Activated naive CD4-positive, alpha-beta T cell treated with anti-CD3 and anti-CD28 coated beads, Interleukin-2, amount 50 U/mL, for 24 hours (primary cell): Measurements from ENCODE around the gene OR2H2.

ENCODE experiments used
- H3K27ac Mint-ChIP-seq: one replicate; pipeline ENCODE4 v1.8.0; 2021; ENCODE audit warnings: mild to moderate bottlenecking, mixed read lengths
- H3K27me3 Mint-ChIP-seq: one replicate; pipeline ENCODE4 v1.8.0; 2021; ENCODE audit warnings: mixed read lengths
- H3K36me3 Mint-ChIP-seq: one replicate; pipeline ENCODE4 v1.8.0; 2021; ENCODE audit warnings: mixed read lengths
- H3K4me1 Mint-ChIP-seq: one replicate; pipeline ENCODE4 v1.8.0; 2021; ENCODE audit warnings: mixed read lengths
- H3K4me3 Mint-ChIP-seq: one replicate; pipeline ENCODE4 v1.8.0; 2021; ENCODE audit warnings: mild to moderate bottlenecking, mixed read lengths
- H3K9me3 Mint-ChIP-seq: one replicate; pipeline ENCODE4 v1.8.0; 2021; ENCODE audit warnings: mixed read lengths

OR2H2 gene

DNA sequence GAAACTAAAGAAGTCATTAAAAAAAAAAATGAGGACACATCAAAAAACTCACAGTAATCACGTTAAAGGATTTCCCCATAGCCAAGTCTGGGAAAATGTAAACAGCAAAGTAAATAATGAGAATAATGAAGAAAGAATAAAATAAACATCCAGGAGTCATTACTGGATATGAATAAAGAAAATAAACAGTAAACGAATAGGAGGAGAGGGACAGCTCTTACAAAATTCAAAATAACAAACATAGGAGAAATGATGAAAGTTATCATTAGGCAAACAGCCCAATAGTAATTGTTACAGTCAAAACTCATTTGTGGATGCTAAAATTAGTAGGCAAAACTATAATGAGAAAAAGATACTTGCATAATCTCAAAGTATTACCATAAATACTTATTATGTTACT, 17.4 kb upstream of the OR2H2 start:
- Mint-ChIP-seq H3K4me3 (no peak overlapping the region), H3K27ac (no peak overlapping the region), H3K36me3 (no peaks in the 10 kb centered on the region), H3K9me3 (no peaks in the 10 kb centered on the region), H3K4me1 (peaks cover 8% of the 10 kb centered on the region), H3K27me3 (peaks cover 28% of the 10 kb centered on the region)

DNA sequence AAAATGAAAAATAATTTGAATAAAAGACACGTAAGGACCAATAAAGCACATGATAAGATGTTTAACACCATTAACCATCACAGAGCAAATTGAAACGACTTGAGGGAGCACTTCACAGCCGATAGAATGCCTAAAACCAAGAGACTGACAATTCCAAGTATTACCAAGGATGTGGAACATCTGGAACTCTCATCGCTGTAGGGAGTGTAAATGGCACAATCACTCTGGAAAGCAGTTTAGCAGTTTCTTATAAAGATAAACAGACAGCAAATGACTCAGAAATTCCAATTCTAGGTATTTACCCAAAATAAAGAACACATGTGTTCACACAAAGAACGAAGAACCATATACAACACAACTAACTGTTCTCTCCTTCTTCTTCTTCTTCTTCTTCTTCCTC, 16.9 kb upstream of the OR2H2 start:
- Mint-ChIP-seq H3K4me3 (no peak overlapping the region), H3K4me1 (peaks cover 8% of the 10 kb centered on the region), H3K27me3 (peaks cover 27% of the 10 kb centered on the region), H3K9me3 (no peaks in the 10 kb centered on the region), H3K27ac (no peak overlapping the region), H3K36me3 (no peaks in the 10 kb centered on the region)

GRCh38 chr6:29576056-29576455, 8.9 kb upstream of the OR2H2 start:
- peaks cover 36% of the 10 kb centered on the region for H3K27me3 Mint-ChIP-seq
- no peaks in the 10 kb centered on the region for H3K9me3 Mint-ChIP-seq
- no peaks in the 10 kb centered on the region for H3K36me3 Mint-ChIP-seq
- H3K4me3 Mint-ChIP-seq: no peak overlapping the region
- H3K4me1 Mint-ChIP-seq: no peaks in the 10 kb centered on the region
- no peak overlapping the region for H3K27ac Mint-ChIP-seq

DNA sequence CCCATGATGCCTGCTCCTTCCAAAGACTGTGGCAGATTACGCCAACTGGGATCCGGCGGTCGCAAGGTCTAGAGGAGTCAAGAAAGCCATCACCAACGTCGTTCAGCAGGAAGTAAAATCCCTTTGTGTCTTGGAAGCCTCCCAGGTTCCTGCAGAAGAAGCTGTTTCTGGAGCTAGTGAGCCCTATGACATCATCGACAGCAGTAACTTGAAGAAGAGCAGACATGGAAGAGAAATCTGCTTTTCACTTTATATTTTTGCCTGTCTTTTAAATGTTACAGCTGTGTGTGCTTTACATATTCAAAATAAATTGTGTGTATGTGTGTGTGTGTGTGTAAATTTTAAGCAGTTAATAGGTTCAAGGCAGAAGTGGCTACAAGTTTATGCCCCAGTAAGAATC, 7.4 kb upstream of the OR2H2 start:
- no peaks in the 10 kb centered on the region for H3K4me1 Mint-ChIP-seq
- H3K4me3 Mint-ChIP-seq: no peak overlapping the region
- H3K36me3 Mint-ChIP-seq: no peaks in the 10 kb centered on the region
- no peak overlapping the region for H3K27ac Mint-ChIP-seq
- peaks cover 30% of the 10 kb centered on the region for H3K27me3 Mint-ChIP-seq
- no peaks in the 10 kb centered on the region for H3K9me3 Mint-ChIP-seq

- H3K4me3 Mint-ChIP-seq: no peak overlapping the region
- no peak overlapping the region for H3K27ac Mint-ChIP-seq
- H3K27me3 Mint-ChIP-seq: peaks cover 16% of the 10 kb centered on the region
- no peaks in the 10 kb centered on the region for H3K36me3 Mint-ChIP-seq
- no peaks in the 10 kb centered on the region for H3K9me3 Mint-ChIP-seq
- H3K4me1 Mint-ChIP-seq: no peaks in the 10 kb centered on the region
These were observed 4.6 kb downstream of the OR2H2 start for GRCh38 chr6:29589423-29590048.

- no peak overlapping the region for H3K4me3 Mint-ChIP-seq
- peaks cover 16% of the 10 kb centered on the region for H3K27me3 Mint-ChIP-seq
These were observed 5.4 kb downstream of the OR2H2 start for GRCh38 chr6:29590218-29590808.

GRCh38 chr6:29591677-29592076, 6.8 kb downstream of the OR2H2 start:
- Mint-ChIP-seq H3K36me3 (no peaks in the 10 kb centered on the region), H3K4me3 (no peak overlapping the region), H3K27ac (no peak overlapping the region), H3K4me1 (no peaks in the 10 kb centered on the region), H3K9me3 (no peaks in the 10 kb centered on the region), H3K27me3 (peaks cover 16% of the 10 kb centered on the region)

More at GRCh38 chr6:29590218-29590808, 5.4 kb downstream of the OR2H2 start:
- Mint-ChIP-seq H3K27ac (no peak overlapping the region), H3K9me3 (no peaks in the 10 kb centered on the region), H3K36me3 (no peaks in the 10 kb centered on the region), H3K4me1 (no peaks in the 10 kb centered on the region)

- no peak overlapping the region for H3K4me3 Mint-ChIP-seq
- no peaks in the 10 kb centered on the region for H3K9me3 Mint-ChIP-seq
- H3K36me3 Mint-ChIP-seq: no peaks in the 10 kb centered on the region
- H3K27ac Mint-ChIP-seq: no peak overlapping the region
- no peaks in the 10 kb centered on the region for H3K4me1 Mint-ChIP-seq
- H3K27me3 Mint-ChIP-seq: peaks cover 12% of the 10 kb centered on the region
These were observed 8.4 kb downstream of the OR2H2 start for GRCh38 chr6:29593199-29593855.

- H3K27me3 Mint-ChIP-seq: peaks cover 5% of the 10 kb centered on the region
- H3K9me3 Mint-ChIP-seq: no peaks in the 10 kb centered on the region
- no peaks in the 10 kb centered on the region for H3K36me3 Mint-ChIP-seq
- no peak overlapping the region for H3K27ac Mint-ChIP-seq
- H3K4me1 Mint-ChIP-seq: no peaks in the 10 kb centered on the region
- H3K4me3 Mint-ChIP-seq: no peak overlapping the region
These were observed 11.5 kb downstream of the OR2H2 start for GRCh38 chr6:29596381-29596900.

GRCh38 chr6:29597184-29597583, 12.3 kb downstream of the OR2H2 start:
- peaks cover 3% of the 10 kb centered on the region for H3K27me3 Mint-ChIP-seq
- no peaks in the 10 kb centered on the region for H3K36me3 Mint-ChIP-seq
- H3K27ac Mint-ChIP-seq: no peak overlapping the region
- H3K9me3 Mint-ChIP-seq: no peaks in the 10 kb centered on the region
- no peak overlapping the region for H3K4me3 Mint-ChIP-seq
- no peaks in the 10 kb centered on the region for H3K4me1 Mint-ChIP-seq

DNA sequence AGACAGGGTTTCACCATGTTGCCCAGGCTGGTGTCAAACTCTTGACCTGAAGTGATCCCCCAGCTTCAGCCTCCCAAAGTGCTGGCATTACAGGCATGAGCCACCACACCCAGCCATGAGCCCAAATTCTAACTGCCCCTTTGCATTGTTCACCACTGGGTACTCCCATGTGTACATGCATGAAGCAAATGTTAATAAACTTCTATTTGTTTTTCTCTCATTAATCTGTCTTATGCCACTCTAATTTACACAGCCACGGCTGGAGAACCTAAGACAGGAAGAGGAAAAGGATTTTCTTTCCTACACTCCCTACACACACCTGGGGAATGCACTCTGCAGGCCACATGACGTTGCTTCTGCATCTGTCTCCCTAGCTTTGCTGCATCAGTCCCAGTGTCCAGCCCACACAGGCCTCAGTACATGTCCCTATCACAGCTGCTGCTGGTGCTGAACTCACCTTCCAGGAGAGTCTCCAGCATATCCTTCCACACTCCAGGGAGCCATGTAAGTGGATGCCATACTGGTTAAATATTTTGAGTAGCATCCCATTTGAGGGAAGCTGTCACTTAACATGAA, 13.3 kb downstream of the OR2H2 start:
- Mint-ChIP-seq H3K9me3 (no peaks in the 10 kb centered on the region), H3K36me3 (no peaks in the 10 kb centered on the region), H3K4me1 (no peaks in the 10 kb centered on the region), H3K27ac (no peak overlapping the region), H3K4me3 (no peak overlapping the region), H3K27me3 (peaks cover 3% of the 10 kb centered on the region)

GRCh38 chr6:29602564-29603361, 17.8 kb downstream of the OR2H2 start:
- no peaks in the 10 kb centered on the region for H3K4me1 Mint-ChIP-seq
- H3K27ac Mint-ChIP-seq: peak overlapping the region; percentile 2
- no peaks in the 10 kb centered on the region for H3K36me3 Mint-ChIP-seq

GRCh38 chr6:29603456-29603855, 18.5 kb downstream of the OR2H2 start:
- H3K27me3 Mint-ChIP-seq: no peaks in the 10 kb centered on the region
- H3K27ac Mint-ChIP-seq: no peak overlapping the region
- H3K4me1 Mint-ChIP-seq: no peaks in the 10 kb centered on the region
- H3K36me3 Mint-ChIP-seq: no peaks in the 10 kb centered on the region
- no peak overlapping the region for H3K4me3 Mint-ChIP-seq
- no peaks in the 10 kb centered on the region for H3K9me3 Mint-ChIP-seq

More at GRCh38 chr6:29602564-29603361, 17.8 kb downstream of the OR2H2 start:
- Mint-ChIP-seq H3K9me3 (no peaks in the 10 kb centered on the region), H3K27me3 (no peaks in the 10 kb centered on the region), H3K4me3 (no peak overlapping the region)

GRCh38 chr6:29603930-29604329, 19.0 kb downstream of the OR2H2 start:
- Mint-ChIP-seq H3K4me3 (no peak overlapping the region), H3K9me3 (no peaks in the 10 kb centered on the region), H3K4me1 (no peaks in the 10 kb centered on the region), H3K27me3 (no peaks in the 10 kb centered on the region), H3K27ac (no peak overlapping the region), H3K36me3 (peaks cover under 1% of the 10 kb centered on the region)

- Mint-ChIP-seq H3K36me3 (peaks cover 6% of the 10 kb centered on the region), H3K4me1 (no peaks in the 10 kb centered on the region), H3K27ac (no peak overlapping the region), H3K27me3 (no peaks in the 10 kb centered on the region), H3K9me3 (no peaks in the 10 kb centered on the region), H3K4me3 (no peak overlapping the region)
These were observed 23.2 kb downstream of the OR2H2 start for GRCh38 chr6:29608131-29608530.
